Stomach (tissue), 9 donors: Measurements from ENCODE around the gene DCLRE1B. TPM values are rescaled to one million over a fixed set of nuclear protein-coding genes. Genes with fewer than 3 reads are reported as not detected.

Experiments
- DNase-seq, 2 donors: peaks; one replicate each; pipeline versions ENCODE4 v3.0.0 to v3.0.0-alpha.2; 2013 to 2019
- H3K27ac ChIP-seq, 5 donors: fragments of 200-600 bp in 4 of 5; sonication (generic) in 4 of 5; one replicate each; pipeline ENCODE4 v1.5.1; 2013 to 2019; ENCODE audit warnings: mild to moderate bottlenecking in 1 of 5, moderate library complexity in 1 of 5
- H3K27me3 ChIP-seq, 3 donors: fragments of 200-600 bp; sonication (generic); one replicate each; pipeline ENCODE4 v1.5.1; 2017 to 2019; ENCODE audit warnings: mixed run types in 1 of 3
- H3K36me3 ChIP-seq, 4 donors: fragments of 200-600 bp; sonication (generic); 1 replicate in 3 of 4; 2 replicates in 1 of 4; pipeline ENCODE4 v1.5.1; 2016 to 2019
- H3K4me1 ChIP-seq, 4 donors: fragments of 200-600 bp; sonication (generic); one replicate each; pipeline ENCODE4 v1.5.1; 2016 to 2019
- H3K4me3 ChIP-seq, 4 donors: fragments of 200-600 bp; sonication (generic) in 3 of 4; one replicate each; pipeline ENCODE4 v1.5.1; 2016 to 2019; ENCODE audit warnings: mild to moderate bottlenecking in 1 of 4
- H3K9me3 ChIP-seq, 4 donors: fragments of 200-600 bp; sonication (generic); one replicate each; pipeline ENCODE4 v1.5.1; 2016 to 2019
- EP300 ChIP-seq: sonication (generic); formaldehyde crosslinking; IDR thresholded peaks from one replicate; pipeline ENCODE4 v1.6.1; 2017; ENCODE audit warnings: antibody characterized with exemption
- POLR2A ChIP-seq, 4 donors: fragments of 450-650 bp; IDR thresholded peaks; one replicate each; pipeline ENCODE4 v1.6.1; 2016; ENCODE audit warnings: antibody characterized with exemption in 4 of 4, control low read depth in 2 of 4, mild to moderate bottlenecking in 1 of 4, moderate library complexity in 1 of 4
- POLR2AphosphoS5 ChIP-seq, 3 donors: sonication (generic); formaldehyde crosslinking; IDR thresholded peaks; one replicate each; pipeline ENCODE4 v1.6.1; 2016; ENCODE audit warnings: antibody characterized with exemption in 3 of 3
- WGBS, 5 donors: extraction: QIAGEN DNeasy Blood & Tissue Kit in 3 of 5; methylation state at CpG; one replicate each; pipeline versions ENCODE4 v1.1.5 to v1.1.7; 2013 to 2018; 5-methylcytosine and 5-hydroxymethylcytosine counted together
- intact Hi-C: fragments of 100-400 bp; cut with DNase I; formaldehyde crosslinking; loops from one replicate; pipeline ENCODE4 v1.15.1; 2023; ENCODE audit warnings: low total_unique reads
- polyA plus RNA-seq, 3 donors: library from polyadenylated mRNA; stranded (reverse); fragments of 200-250 nt; gene quantifications; one replicate each; pipeline ENCODE4 v1.2.3, GENCODE V29; 2013
- total RNA-seq, 5 donors: library from RNA; depleted of rRNA; stranded (reverse); fragments of >200 nt; gene quantifications; one replicate each; pipeline versions ENCODE4 v1.1.0 to v1.2.3, GENCODE V29; 2014 to 2016
- TF ChIP-seq, protein P1 (sequence below), 7 experiments: fragments of 450-650 bp in 4 of 7; fragments of 200-600 bp in 3 of 7; sonication (generic) in 3 of 7; IDR thresholded peaks; one replicate each; pipeline ENCODE4 v1.5.1; 2016 to 2019; ENCODE audit warnings: antibody characterized with exemption in 7 of 7, control low read depth in 2 of 7, mild to moderate bottlenecking in 1 of 7
- donor health status: healthy with polysubstance abuse.
- donor health status: Bipolar disorder and iron deficiency.
- donor health status: healthy.

DCLRE1B gene
- total and polyA plus RNA-seq, 8 donors: 0.45 to 3.9 (median 1.9) TPM; not detected in 2

DNA sequence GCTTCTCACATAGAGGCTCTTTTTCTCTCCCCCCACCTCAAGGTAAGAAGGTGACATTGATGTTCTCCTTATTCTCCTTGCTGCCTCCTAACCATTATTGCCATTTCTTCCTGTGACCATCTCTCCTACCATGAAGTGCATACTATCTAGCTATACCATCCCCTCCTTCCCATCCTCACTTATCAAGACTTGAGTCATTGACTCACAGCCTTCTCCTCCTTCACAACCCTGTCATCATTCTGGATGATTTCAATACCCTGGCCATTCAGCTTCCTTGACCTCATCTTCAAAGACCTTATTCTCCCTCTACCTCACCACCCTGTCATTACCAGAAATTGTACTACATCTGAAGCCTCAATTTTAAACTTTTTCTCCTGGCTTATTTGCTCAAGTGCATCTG, 13.1 kb downstream of the DCLRE1B start:
- Histone ChIP-seq H3K27ac (no peak overlapping the region), H3K4me1 (peaks cover 0 to 3% (median 1%) of the 10 kb centered on the region in 4 donors), H3K27me3 (no peaks in the 10 kb centered on the region), H3K36me3 (no peaks in the 10 kb centered on the region), H3K9me3 (no peaks in the 10 kb centered on the region), H3K4me3 (no peak overlapping the region)
- intact Hi-C loops: no loop called here
- DNase-seq: no peak
- TF ChIP-seq POLR2A (IDR thresholded peaks at IDR 0.05) (no peak), POLR2AphosphoS5 (IDR thresholded peaks at IDR 0.05) (no peak), EP300 (no peak)
- TF ChIP-seq, protein P1, sequence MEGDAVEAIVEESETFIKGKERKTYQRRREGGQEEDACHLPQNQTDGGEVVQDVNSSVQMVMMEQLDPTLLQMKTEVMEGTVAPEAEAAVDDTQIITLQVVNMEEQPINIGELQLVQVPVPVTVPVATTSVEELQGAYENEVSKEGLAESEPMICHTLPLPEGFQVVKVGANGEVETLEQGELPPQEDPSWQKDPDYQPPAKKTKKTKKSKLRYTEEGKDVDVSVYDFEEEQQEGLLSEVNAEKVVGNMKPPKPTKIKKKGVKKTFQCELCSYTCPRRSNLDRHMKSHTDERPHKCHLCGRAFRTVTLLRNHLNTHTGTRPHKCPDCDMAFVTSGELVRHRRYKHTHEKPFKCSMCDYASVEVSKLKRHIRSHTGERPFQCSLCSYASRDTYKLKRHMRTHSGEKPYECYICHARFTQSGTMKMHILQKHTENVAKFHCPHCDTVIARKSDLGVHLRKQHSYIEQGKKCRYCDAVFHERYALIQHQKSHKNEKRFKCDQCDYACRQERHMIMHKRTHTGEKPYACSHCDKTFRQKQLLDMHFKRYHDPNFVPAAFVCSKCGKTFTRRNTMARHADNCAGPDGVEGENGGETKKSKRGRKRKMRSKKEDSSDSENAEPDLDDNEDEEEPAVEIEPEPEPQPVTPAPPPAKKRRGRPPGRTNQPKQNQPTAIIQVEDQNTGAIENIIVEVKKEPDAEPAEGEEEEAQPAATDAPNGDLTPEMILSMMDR (IDR thresholded peaks at IDR 0.05): no peak

DNA sequence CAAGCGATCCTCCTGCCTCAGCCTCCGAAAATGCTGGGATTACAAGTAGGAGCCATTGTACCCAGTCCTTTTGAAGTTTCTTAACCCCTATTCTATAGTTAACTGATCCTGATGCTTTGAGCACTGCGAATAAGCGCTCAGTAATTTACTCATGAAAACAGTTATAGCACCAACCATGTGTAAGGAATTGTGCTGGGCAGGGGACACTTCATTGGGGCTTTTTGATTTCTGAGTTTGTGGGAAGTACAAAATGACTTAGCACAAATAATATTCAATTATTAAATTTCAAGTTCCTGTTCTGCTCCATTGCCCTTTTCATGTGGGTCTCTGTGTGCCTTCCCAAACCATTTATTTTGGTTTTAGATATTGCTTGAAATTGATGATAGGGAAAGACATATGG, 17.8 kb downstream of the DCLRE1B start:
- WGBS, 5 donors: 73 to 96% (median 95%) methylated on average over 4 of the region's 4 CpGs
- no peaks in the 10 kb centered on the region for H3K27me3 ChIP-seq
- no peaks in the 10 kb centered on the region for H3K9me3 ChIP-seq
- intact Hi-C loops: no loop called here
- DNase-seq: no peak
- H3K4me3 ChIP-seq: no peak overlapping the region
- H3K4me1 ChIP-seq: peaks cover 2 to 7% (median 5%) of the 10 kb centered on the region in 4 donors
- no peak for TF ChIP-seq EP300
- TF ChIP-seq POLR2AphosphoS5 (IDR thresholded peaks at IDR 0.05): no peak
- TF ChIP-seq, protein P1 (IDR thresholded peaks at IDR 0.05): no peak
- H3K36me3 ChIP-seq: no peaks in the 10 kb centered on the region
- H3K27ac ChIP-seq: no peak overlapping the region

DNA sequence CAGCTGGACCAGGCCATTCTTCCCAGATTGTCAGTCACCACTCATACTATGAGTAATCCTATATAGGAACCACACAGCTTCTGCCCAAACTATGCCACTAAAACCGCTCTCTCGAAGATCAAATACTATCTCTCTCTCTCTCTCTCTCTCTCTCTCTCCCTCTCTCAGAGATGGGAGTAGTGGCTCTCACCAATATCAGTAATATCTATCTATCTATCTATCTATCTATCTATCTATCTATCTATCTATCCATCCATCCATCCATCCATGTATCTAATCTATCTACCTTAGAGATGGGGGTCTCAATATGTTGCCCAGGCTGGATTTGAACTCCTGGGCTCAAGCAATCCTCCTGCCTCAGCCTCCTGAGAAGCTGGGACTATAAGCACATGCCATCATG, 19.3 kb downstream of the DCLRE1B start:
- no peak for DNase-seq
- TF ChIP-seq POLR2AphosphoS5 (IDR thresholded peaks at IDR 0.05): no peak
- no peak for TF ChIP-seq POLR2A (IDR thresholded peaks at IDR 0.05)
- TF ChIP-seq, protein P1 (IDR thresholded peaks at IDR 0.05): no peak
- no peaks in the 10 kb centered on the region for H3K36me3 ChIP-seq
- 91 to 96% (median 96%) methylated on average over 2 of the region's 2 CpGs for WGBS, 5 donors
- H3K27me3 ChIP-seq: no peaks in the 10 kb centered on the region
- intact Hi-C loops: no loop called here
- no peak overlapping the region for H3K4me3 ChIP-seq
- no peaks in the 10 kb centered on the region for H3K9me3 ChIP-seq
- peaks cover 10 to 15% (median 12%) of the 10 kb centered on the region in 4 donors for H3K4me1 ChIP-seq
- no peak overlapping the region for H3K27ac ChIP-seq

DNA sequence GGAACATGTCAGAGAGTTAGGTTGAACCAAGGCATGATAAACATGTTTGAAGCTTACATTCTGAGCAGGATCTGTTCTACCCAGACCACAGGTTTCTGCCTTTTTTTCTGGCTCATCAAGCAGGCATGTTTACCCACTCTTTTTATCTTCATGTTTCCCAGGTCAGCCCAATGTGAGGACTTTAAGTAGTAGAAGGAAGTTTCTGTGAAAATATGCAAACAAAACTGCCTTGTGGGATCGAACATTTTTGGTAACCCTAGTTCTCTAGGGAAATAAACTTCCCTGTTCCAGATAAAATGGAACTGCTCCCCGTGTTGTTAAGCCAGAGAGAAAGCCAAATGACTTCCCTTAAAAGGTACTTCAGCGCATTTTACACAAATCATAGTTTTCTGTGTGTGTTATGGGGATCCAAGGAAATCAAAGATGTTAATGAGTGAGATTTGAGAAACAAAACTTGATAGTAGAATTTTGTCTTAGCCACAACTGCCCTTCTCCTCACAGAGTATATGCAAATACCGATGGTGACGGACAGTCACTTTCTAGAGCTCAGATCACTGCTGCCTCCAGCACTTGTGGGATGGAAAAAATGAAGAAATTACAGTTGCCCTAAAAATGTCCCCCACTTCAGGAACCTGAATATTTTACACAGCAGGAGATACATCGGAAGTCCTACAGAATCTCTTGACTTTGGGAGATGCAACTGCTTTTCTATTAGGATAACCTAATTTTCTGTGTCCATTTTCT, 23.2 kb downstream of the DCLRE1B start:
- H3K9me3 ChIP-seq: no peaks in the 10 kb centered on the region
- TF ChIP-seq POLR2AphosphoS5 (IDR thresholded peaks at IDR 0.05) (no peak), EP300 (no peak), POLR2A (IDR thresholded peaks at IDR 0.05) (no peak)
- TF ChIP-seq, protein P1 (IDR thresholded peaks at IDR 0.05): no peak
- peaks cover 34 to 45% (median 41%) of the 10 kb centered on the region in 4 donors for H3K4me1 ChIP-seq
- no peaks in the 10 kb centered on the region for H3K27me3 ChIP-seq
- peak overlapping the region; percentile 89 to 99 (median 92) for H3K4me3 ChIP-seq
- DNase-seq: peak in 1 of 2 donors; percentile 58
- intact Hi-C loops: no loop called here
- peak overlapping the region; percentile 93 to 99 (median 97) for H3K27ac ChIP-seq
- 5 to 15% (median 13%) methylated on average over 6 of the region's 6 CpGs for WGBS, 5 donors
- H3K36me3 ChIP-seq: no peaks in the 10 kb centered on the region
